Neural cell (in vitro differentiated cells): ENCODE results near the gene SP2. TPM values are rescaled to one million over a fixed set of nuclear protein-coding genes. Genes with fewer than 3 reads are reported as not detected.

Experiments used
- H2AFZ ChIP-seq: fragments of 200-600, 300-800 bp; sonication (generic), shearing (Covaris generic); 2 replicates; pipeline ENCODE4 v1.6.0; 2014; ENCODE audit warnings: low read depth, mild to moderate bottlenecking, antibody characterized with exemption, low read length, moderate library complexity
- H3F3A ChIP-seq: fragments of 200-600 bp; shearing (Covaris generic); 2 replicates; pipeline ENCODE4 v1.6.1; 2016; ENCODE audit warnings: mild to moderate bottlenecking, moderate library complexity, mixed read lengths, antibody characterized with exemption, low read length; ENCODE audit not compliant: insufficient read depth, poor library complexity, severe bottlenecking
- H3K27ac ChIP-seq: fragments of 200-600, 300-800 bp; sonication (generic), shearing (Covaris generic); 2 replicates; pipeline ENCODE4 v1.5.1; 2014; ENCODE audit warnings: mild to moderate bottlenecking, low read length, moderate library complexity
- H3K27me3 ChIP-seq: fragments of 300-800, 200-600 bp; sonication (generic), shearing (Covaris generic); 2 replicates; pipeline ENCODE4 v1.6.0; 2014; ENCODE audit warnings: mild to moderate bottlenecking, low read depth, low read length, moderate library complexity; ENCODE audit not compliant: insufficient read depth
- H3K36me3 ChIP-seq: fragments of 300-800, 200-600 bp; sonication (generic), shearing (Covaris generic); 2 replicates; pipeline ENCODE4 v1.5.1; 2014; ENCODE audit warnings: mild to moderate bottlenecking, antibody characterized with exemption, low read length, moderate library complexity; ENCODE audit not compliant: insufficient read depth
- H3K4me2 ChIP-seq: fragments of 300-800, 200-600 bp; sonication (generic), shearing (Covaris generic); 2 replicates; pipeline ENCODE4 v1.6.0; 2014; ENCODE audit warnings: mild to moderate bottlenecking, low read length
- H3K4me3 ChIP-seq: fragments of 300-800, 200-600 bp; sonication (generic), shearing (Covaris generic); 2 replicates; pipeline ENCODE4 v1.5.1; 2014; ENCODE audit warnings: mild to moderate bottlenecking, low read length, moderate library complexity
- H3K79me2 ChIP-seq: fragments of 200-600 bp; shearing (Covaris generic); replicated peaks from 2 replicates; pipeline ENCODE4 v1.6.0; 2014; ENCODE audit warnings: mild to moderate bottlenecking, low read length, moderate library complexity; ENCODE audit not compliant: insufficient read depth
- H3K9ac ChIP-seq: fragments of 300-800, 200-600 bp; sonication (generic), shearing (Covaris generic); 2 replicates; pipeline ENCODE4 v1.6.1; 2016; ENCODE audit warnings: mild to moderate bottlenecking, low read length, mixed read lengths
- H3K9me2 ChIP-seq: fragments of 200-600 bp; shearing (Covaris generic); 2 replicates; pipeline ENCODE4 v1.6.1; 2016; ENCODE audit warnings: mild to moderate bottlenecking, low read length, mixed read lengths; ENCODE audit not compliant: insufficient read depth
- H3K9me3 ChIP-seq: fragments of 200-600, 300-800 bp; sonication (generic), shearing (Covaris generic); 2 replicates; pipeline ENCODE4 v1.6.1; 2016; ENCODE audit warnings: mild to moderate bottlenecking, mixed run types, low read length, moderate library complexity, mixed read lengths
- H4K20me1 ChIP-seq: fragments of 200-600 bp; shearing (Covaris generic); 2 replicates; pipeline ENCODE4 v1.6.1; 2016; ENCODE audit warnings: mild to moderate bottlenecking, mixed run types; ENCODE audit not compliant: insufficient read depth
- EP300 ChIP-seq: fragments of 450-650 bp; conservative IDR thresholded peaks from 2 replicates; pipeline ENCODE4 v1.6.1; 2014; ENCODE audit warnings: antibody characterized with exemption, mild to moderate bottlenecking, moderate library complexity; ENCODE audit not compliant: poor library complexity, severe bottlenecking
- EZH2 ChIP-seq: fragments of 200-600, 300-800 bp; shearing (Covaris generic), sonication (generic); IDR thresholded peaks from 2 replicates; pipeline ENCODE4 v1.6.1; 2014; ENCODE audit warnings: antibody characterized with exemption, low read length, borderline replicate concordance, mild to moderate bottlenecking; ENCODE audit not compliant: insufficient read depth, poor library complexity, severe bottlenecking
- MXI1 ChIP-seq: fragments of 450-650 bp; conservative IDR thresholded peaks from 2 replicates; pipeline ENCODE4 v1.6.1; 2014; ENCODE audit warnings: antibody characterized with exemption, mild to moderate bottlenecking; ENCODE audit not compliant: poor library complexity, severe bottlenecking
- POLR2AphosphoS5 ChIP-seq: IDR thresholded peaks from 2 replicates; pipeline ENCODE4 v1.6.1; 2012
- RAD21 ChIP-seq: fragments of 450-650 bp; conservative IDR thresholded peaks from 2 replicates; pipeline ENCODE4 v1.6.1; 2014; ENCODE audit warnings: antibody characterized with exemption, mild to moderate bottlenecking, moderate library complexity
- REST ChIP-seq: IDR thresholded peaks from 2 replicates; pipeline ENCODE4 v1.6.1; 2012; ENCODE audit warnings: borderline replicate concordance
- SMC3 ChIP-seq: fragments of 450-650 bp; conservative IDR thresholded peaks from 2 replicates; pipeline ENCODE4 v1.6.1; 2014; ENCODE audit warnings: antibody characterized with exemption, mild to moderate bottlenecking, moderate library complexity; ENCODE audit not compliant: poor library complexity
- TAF1 ChIP-seq: IDR thresholded peaks from 2 replicates; pipeline ENCODE4 v1.6.1; 2012; ENCODE audit warnings: low read depth
- polyA plus RNA-seq: library from polyadenylated mRNA; depleted of rRNA; stranded (reverse); fragments of >200 nt; gene quantifications from 2 replicates; pipeline ENCODE4 v1.2.3, GENCODE V29; 2014
- TF ChIP-seq, protein P1 (sequence below): fragments of 450-650 bp; IDR thresholded peaks from 2 replicates; pipeline ENCODE4 v1.5.1; 2014; ENCODE audit warnings: antibody characterized with exemption, mild to moderate bottlenecking, moderate library complexity; ENCODE audit not compliant: poor library complexity, severe bottlenecking

Gene SP2
- polyA plus RNA-seq, 1 donor from 2014 or later = 0.25 TPM

GRCh38 chr17:47906443-47906842 lies 10.4 kb downstream of the SP2 start:
- no peaks in the 10 kb centered on the region for H3K9me3 ChIP-seq
- H3K27ac ChIP-seq = no peak overlapping the region
- H3K79me2 ChIP-seq = peaks cover 4% of the 10 kb centered on the region
- H3K9ac ChIP-seq = no peak overlapping the region
- H3K36me3 ChIP-seq = no peaks in the 10 kb centered on the region
- H3K27me3 ChIP-seq = no peaks in the 10 kb centered on the region
- no peak overlapping the region for H3K4me2 ChIP-seq
- no peaks in the 10 kb centered on the region for H3K9me2 ChIP-seq
- no peak overlapping the region for H3K4me3 ChIP-seq
- H3F3A ChIP-seq = no peaks in the 10 kb centered on the region
- TF ChIP-seq EZH2 (no peak), POLR2AphosphoS5 (no peak), MXI1 (no peak), RAD21 (no peak), TAF1 (no peak), EP300 (no peak), SMC3 (no peak), REST (no peak)
- TF ChIP-seq, protein P1, sequence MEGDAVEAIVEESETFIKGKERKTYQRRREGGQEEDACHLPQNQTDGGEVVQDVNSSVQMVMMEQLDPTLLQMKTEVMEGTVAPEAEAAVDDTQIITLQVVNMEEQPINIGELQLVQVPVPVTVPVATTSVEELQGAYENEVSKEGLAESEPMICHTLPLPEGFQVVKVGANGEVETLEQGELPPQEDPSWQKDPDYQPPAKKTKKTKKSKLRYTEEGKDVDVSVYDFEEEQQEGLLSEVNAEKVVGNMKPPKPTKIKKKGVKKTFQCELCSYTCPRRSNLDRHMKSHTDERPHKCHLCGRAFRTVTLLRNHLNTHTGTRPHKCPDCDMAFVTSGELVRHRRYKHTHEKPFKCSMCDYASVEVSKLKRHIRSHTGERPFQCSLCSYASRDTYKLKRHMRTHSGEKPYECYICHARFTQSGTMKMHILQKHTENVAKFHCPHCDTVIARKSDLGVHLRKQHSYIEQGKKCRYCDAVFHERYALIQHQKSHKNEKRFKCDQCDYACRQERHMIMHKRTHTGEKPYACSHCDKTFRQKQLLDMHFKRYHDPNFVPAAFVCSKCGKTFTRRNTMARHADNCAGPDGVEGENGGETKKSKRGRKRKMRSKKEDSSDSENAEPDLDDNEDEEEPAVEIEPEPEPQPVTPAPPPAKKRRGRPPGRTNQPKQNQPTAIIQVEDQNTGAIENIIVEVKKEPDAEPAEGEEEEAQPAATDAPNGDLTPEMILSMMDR = no peak
- H2AFZ ChIP-seq = no peak overlapping the region
- H4K20me1 ChIP-seq = no peaks in the 10 kb centered on the region

DNA sequence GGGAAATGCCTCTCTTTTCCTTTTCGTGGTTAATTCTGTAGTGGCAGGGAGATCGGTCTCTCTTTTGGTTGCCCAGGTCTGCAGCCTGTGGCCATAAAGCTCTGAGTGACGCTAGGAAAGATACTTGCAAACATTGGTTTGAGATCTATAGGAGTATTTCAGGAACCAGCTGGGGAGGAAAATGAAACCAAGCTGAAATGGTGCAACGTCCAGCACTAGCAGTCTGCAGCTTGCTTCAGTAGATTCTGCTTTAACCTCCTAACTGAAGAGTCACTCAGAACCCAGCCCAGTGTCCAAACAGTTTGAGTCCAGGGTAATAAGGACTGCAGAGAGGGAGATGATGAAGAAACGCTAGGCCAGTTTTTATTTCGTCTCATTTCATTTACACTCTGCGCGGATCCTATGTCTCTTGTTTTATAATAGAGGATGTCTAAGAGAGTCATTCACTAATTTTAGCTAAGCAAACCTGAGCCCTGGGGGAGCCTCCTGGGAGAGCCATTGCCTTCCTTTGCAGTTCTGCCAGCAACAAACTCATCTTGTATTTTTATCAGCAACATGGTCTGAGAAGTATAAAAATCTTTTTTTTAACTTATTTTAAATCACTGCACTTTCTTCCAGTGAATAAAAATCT lies 12.0 kb downstream of the SP2 start:
- no peaks in the 10 kb centered on the region for H3F3A ChIP-seq
- H2AFZ ChIP-seq = no peak overlapping the region
- H3K4me3 ChIP-seq = no peak overlapping the region
- H3K79me2 ChIP-seq = peaks cover 4% of the 10 kb centered on the region
- TF ChIP-seq SMC3 (no peak), TAF1 (no peak), MXI1 (no peak), EZH2 (no peak), REST (no peak), EP300 (no peak), POLR2AphosphoS5 (no peak), RAD21 (no peak)
- TF ChIP-seq, protein P1 = no peak
- H3K27ac ChIP-seq = no peak overlapping the region
- no peaks in the 10 kb centered on the region for H3K9me2 ChIP-seq
- H3K36me3 ChIP-seq = no peaks in the 10 kb centered on the region
- no peaks in the 10 kb centered on the region for H3K9me3 ChIP-seq
- H3K9ac ChIP-seq = no peak overlapping the region
- no peaks in the 10 kb centered on the region for H3K27me3 ChIP-seq
- no peak overlapping the region for H3K4me2 ChIP-seq
- H4K20me1 ChIP-seq = no peaks in the 10 kb centered on the region
